ENCODE data around the gene SLC2A4RG.

SLC2A4RG gene

DNA sequence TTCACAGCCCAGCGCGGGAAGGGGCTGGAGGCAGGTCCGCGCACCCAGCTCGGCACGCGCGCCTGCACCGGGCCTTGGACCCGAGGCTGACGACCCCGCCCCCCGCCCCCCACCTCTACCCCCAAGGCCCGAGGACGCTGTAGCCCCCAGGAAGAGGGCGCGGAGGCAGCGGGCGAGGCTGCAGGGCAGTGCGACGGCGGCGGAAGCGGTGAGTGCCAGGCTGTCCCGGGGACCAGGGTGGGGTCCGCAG, 2.0 kb upstream of the SLC2A4RG start:
- H3K4me1 Mint-ChIP-seq, result peaks cover 29% of the 10 kb centered on the region
- peak overlapping the region; percentile 89 for H3K4me3 Mint-ChIP-seq
- H3K27me3 Mint-ChIP-seq, result no peaks in the 10 kb centered on the region
- no peak for DNase-seq
- CTCF ChIA-PET, result interaction anchor here (0.9 to 1.2 kb wide), 2 partner anchors 30 to 32 kb away, joined by 3 read pairs; partner anchors contain the start of genes ARFRP1 and ZGPAT
- H3K27ac Mint-ChIP-seq, result peak overlapping the region; percentile 92
- H3K36me3 Mint-ChIP-seq, result peaks cover 33% of the 10 kb centered on the region
- H3K9me3 Mint-ChIP-seq, result no peaks in the 10 kb centered on the region

DNA sequence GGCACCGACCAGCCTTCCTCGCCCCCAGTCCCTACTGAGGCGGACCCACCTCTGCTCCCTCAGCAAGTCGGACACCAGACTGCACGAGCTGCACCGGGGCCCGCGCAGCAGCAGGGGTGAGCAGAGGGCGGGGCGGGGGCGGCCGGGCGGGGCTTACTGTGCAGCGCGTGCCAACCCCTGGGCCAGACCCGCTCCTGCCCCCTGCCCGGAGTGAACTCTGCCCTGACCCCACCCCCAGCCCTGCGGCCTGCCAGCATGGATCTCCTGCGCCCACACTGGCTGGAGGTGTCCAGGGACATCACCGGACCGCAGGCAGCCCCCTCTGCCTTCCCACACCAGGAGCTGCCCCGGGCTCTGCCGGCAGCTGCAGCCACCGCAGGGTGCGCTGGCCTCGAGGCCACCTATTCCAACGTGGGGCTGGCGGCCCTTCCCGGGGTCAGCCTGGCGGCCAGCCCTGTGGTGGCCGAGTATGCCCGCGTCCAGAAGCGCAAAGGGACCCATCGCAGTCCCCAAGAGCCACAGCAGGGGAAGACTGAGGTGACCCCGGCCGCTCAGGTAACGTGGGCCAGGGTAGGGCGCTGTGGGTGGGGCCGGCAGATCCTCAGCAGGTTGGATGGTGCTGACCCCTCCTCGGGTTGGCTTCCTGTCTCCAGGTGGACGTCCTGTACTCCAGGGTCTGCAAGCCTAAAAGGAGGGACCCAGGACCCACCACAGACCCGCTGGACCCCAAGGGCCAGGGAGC, 1.5 kb upstream of the SLC2A4RG start:
- Mint-ChIP-seq H3K4me3 (peak overlapping the region; percentile 89), H3K4me1 (peaks cover 29% of the 10 kb centered on the region), H3K27me3 (no peaks in the 10 kb centered on the region), H3K36me3 (peaks cover 33% of the 10 kb centered on the region), H3K27ac (peak overlapping the region; percentile 28), H3K9me3 (no peaks in the 10 kb centered on the region)
- CTCF ChIA-PET, result interaction anchor here (0.9 to 1.5 kb wide), 2 partner anchors 30 kb away, joined by 3 to 8 read pairs; partner anchors contain the start of genes ARFRP1 and ZGPAT
- peak; percentile 57 for DNase-seq

GRCh38 chr20:63738687-63739129, 868 bp upstream of the SLC2A4RG start:
- peak overlapping the region; percentile 55 for H3K27ac Mint-ChIP-seq
- no peaks in the 10 kb centered on the region for H3K9me3 Mint-ChIP-seq
- H3K36me3 Mint-ChIP-seq, result peaks cover 31% of the 10 kb centered on the region
- H3K4me1 Mint-ChIP-seq, result peaks cover 25% of the 10 kb centered on the region
- H3K27me3 Mint-ChIP-seq, result no peaks in the 10 kb centered on the region
- CTCF ChIA-PET, result interaction anchor here (1.0 to 1.5 kb wide), 2 partner anchors 31 to 32 kb away, joined by 3 to 8 read pairs; partner anchors contain the start of genes ARFRP1 and ZGPAT
- DNase-seq, result peak; percentile 63
- H3K4me3 Mint-ChIP-seq, result peak overlapping the region; percentile 89

GRCh38 chr20:63740070-63740626, 572 bp downstream of the SLC2A4RG start:
- Mint-ChIP-seq H3K27me3 (no peaks in the 10 kb centered on the region), H3K27ac (no peak overlapping the region), H3K9me3 (no peaks in the 10 kb centered on the region), H3K36me3 (peaks cover 24% of the 10 kb centered on the region), H3K4me3 (peak overlapping the region; percentile 63), H3K4me1 (peaks cover 16% of the 10 kb centered on the region)
- DNase-seq, result peak; percentile 77
- CTCF ChIA-PET, result interaction anchor here (0.7 to 2.1 kb wide), 5 partner anchors 11 to 47 kb away, joined by 3 to 10 read pairs (median 4); no protein-coding TSS in a partner anchor

DNA sequence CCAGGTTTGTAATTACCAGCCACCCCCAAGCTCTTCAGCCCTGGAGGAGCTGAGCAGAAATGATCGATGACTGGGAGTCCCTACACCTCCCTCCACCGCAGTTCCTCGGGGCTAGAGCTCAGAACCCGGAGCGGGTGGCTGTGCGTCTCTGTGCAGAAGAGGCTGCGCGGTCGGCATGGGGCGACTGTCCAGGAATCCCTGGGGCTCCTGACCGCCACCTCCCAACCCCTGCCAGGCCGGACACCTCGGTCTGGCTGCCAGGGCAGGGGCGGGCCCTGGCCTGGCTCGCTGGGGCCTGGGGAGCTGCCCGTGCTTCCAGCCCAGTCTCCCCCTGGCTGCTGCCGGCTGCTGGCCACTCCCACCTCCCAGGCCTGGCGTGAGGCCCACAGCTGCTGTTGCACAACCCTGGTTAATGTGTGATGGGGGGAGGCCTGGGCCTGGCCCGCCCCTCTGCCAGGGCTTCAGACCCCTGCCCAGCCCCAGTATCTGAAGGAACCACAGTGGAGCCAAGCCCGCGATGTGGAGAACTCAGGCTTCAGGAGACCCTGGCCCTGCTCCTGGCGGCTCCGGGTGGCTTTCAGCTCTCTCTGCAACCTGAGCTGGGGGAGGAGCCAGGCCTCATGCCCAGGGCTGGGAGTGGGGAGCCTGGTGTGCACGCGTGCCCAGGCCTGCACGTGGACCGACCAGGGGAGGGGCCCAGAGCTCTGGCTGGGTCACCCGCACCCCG, 1.2 kb downstream of the SLC2A4RG start:
- CTCF ChIA-PET, result interaction anchor here (0.7 to 2.1 kb wide), 5 partner anchors 10 to 46 kb away, joined by 3 to 10 read pairs (median 4); no protein-coding TSS in a partner anchor
- Mint-ChIP-seq H3K4me1 (peaks cover 10% of the 10 kb centered on the region), H3K27me3 (no peaks in the 10 kb centered on the region), H3K4me3 (peak overlapping the region; percentile 63), H3K36me3 (peaks cover 18% of the 10 kb centered on the region), H3K27ac (no peak overlapping the region), H3K9me3 (no peaks in the 10 kb centered on the region)
- peak; percentile 60 for DNase-seq

- peak overlapping the region; percentile 52 for H3K4me3 Mint-ChIP-seq
- no peaks in the 10 kb centered on the region for H3K9me3 Mint-ChIP-seq
- DNase-seq, result no peak
- H3K4me1 Mint-ChIP-seq, result peaks cover 4% of the 10 kb centered on the region
- CTCF ChIA-PET, result interaction anchor here (0.9 to 2.1 kb wide), 4 partner anchors 9 to 46 kb away, joined by 3 to 10 read pairs (median 4); no protein-coding TSS in a partner anchor
- peaks cover 14% of the 10 kb centered on the region for H3K36me3 Mint-ChIP-seq
- H3K27me3 Mint-ChIP-seq, result no peaks in the 10 kb centered on the region
- no peak overlapping the region for H3K27ac Mint-ChIP-seq
Observed at GRCh38 chr20:63741354-63741675, 1.7 kb downstream of the SLC2A4RG start.

GRCh38 chr20:63741676-63742380, 2.3 kb downstream of the SLC2A4RG start:
- DNase-seq, result no peak
- H3K4me3 Mint-ChIP-seq, result peak overlapping the region; percentile 52
- peaks cover 9% of the 10 kb centered on the region for H3K36me3 Mint-ChIP-seq
- CTCF ChIA-PET, result interaction anchor here (1.2 to 2.1 kb wide), 3 partner anchors 9 to 35 kb away, joined by 4 to 10 read pairs (median 5); no protein-coding TSS in a partner anchor
- H3K9me3 Mint-ChIP-seq, result no peaks in the 10 kb centered on the region
- H3K27ac Mint-ChIP-seq, result peak overlapping the region; percentile 7
- H3K27me3 Mint-ChIP-seq, result no peaks in the 10 kb centered on the region
- peaks cover 2% of the 10 kb centered on the region for H3K4me1 Mint-ChIP-seq

GRCh38 chr20:63742381-63743024, 2.9 kb downstream of the SLC2A4RG start:
- H3K27ac Mint-ChIP-seq, result no peak overlapping the region
- H3K27me3 Mint-ChIP-seq, result no peaks in the 10 kb centered on the region

GRCh38 chr20:63743210-63743970, 3.8 kb downstream of the SLC2A4RG start:
- Mint-ChIP-seq H3K4me1 (peaks cover 2% of the 10 kb centered on the region), H3K36me3 (peaks cover 5% of the 10 kb centered on the region), H3K4me3 (no peak overlapping the region), H3K9me3 (no peaks in the 10 kb centered on the region), H3K27ac (peak overlapping the region; percentile 47), H3K27me3 (no peaks in the 10 kb centered on the region)
- CTCF ChIA-PET, result no interaction called here
- DNase-seq, result no peak

More at GRCh38 chr20:63742381-63743024, 2.9 kb downstream of the SLC2A4RG start:
- CTCF ChIA-PET, result interaction anchor here (2.1 kb wide), 1 partner anchor 36 kb away, joined by 10 read pairs; no protein-coding TSS in a partner anchor
- Mint-ChIP-seq H3K36me3 (peaks cover 5% of the 10 kb centered on the region), H3K4me1 (peaks cover 2% of the 10 kb centered on the region), H3K9me3 (no peaks in the 10 kb centered on the region), H3K4me3 (no peak overlapping the region)
- DNase-seq, result no peak

DNA sequence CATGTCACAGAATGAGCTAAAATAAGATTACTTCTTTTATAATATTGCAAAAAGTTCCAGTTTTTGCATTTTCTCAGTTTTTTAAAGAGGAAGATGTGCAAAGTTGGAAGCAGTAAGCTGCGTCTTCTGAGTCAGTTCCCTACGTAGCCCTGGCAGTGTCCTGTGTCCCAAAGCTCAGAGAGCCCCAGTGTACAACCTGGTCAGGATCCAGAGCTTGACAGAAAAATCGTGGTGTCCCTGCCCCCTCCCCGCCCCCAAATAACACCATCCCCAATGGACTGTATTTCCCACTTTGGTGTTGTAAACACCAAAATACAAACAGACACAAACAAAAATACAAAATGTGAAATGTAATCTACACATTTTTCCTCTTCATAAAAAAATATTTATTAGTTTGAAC, 4.6 kb downstream of the SLC2A4RG start:
- no peak overlapping the region for H3K27ac Mint-ChIP-seq
- H3K27me3 Mint-ChIP-seq, result no peaks in the 10 kb centered on the region
- no peak overlapping the region for H3K4me3 Mint-ChIP-seq
- no peaks in the 10 kb centered on the region for H3K9me3 Mint-ChIP-seq
- CTCF ChIA-PET, result no interaction called here
- peaks cover 6% of the 10 kb centered on the region for H3K4me1 Mint-ChIP-seq
- no peak for DNase-seq
- H3K36me3 Mint-ChIP-seq, result peaks cover 5% of the 10 kb centered on the region

- Mint-ChIP-seq H3K9me3 (no peaks in the 10 kb centered on the region), H3K4me3 (no peak overlapping the region), H3K36me3 (peaks cover 5% of the 10 kb centered on the region), H3K27me3 (no peaks in the 10 kb centered on the region), H3K27ac (no peak overlapping the region), H3K4me1 (peaks cover 9% of the 10 kb centered on the region)
- DNase-seq, result no peak
- CTCF ChIA-PET, result no interaction called here
Observed at GRCh38 chr20:63744574-63745423, 5.2 kb downstream of the SLC2A4RG start.

DNA sequence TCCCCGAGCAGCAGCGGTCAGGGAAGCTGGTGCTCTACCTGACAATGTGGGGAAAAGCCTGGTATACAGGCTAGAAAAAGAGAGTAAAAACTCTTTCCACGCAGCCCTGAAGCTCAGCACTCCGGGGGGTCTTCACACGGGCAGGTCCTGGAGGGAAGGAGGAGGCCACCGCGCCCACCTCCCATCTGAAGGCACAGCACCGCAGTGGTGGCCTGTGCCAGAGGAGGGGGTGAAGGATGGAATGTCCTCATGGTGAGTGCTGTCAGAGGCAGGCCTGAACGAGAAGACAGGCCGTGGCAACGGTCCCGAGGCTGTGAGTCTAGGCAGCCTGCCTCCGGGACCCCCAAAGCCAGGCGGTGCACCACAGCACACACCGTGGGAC, 5.8 kb downstream of the SLC2A4RG start:
- Mint-ChIP-seq H3K4me1 (peaks cover 13% of the 10 kb centered on the region), H3K27me3 (no peaks in the 10 kb centered on the region), H3K27ac (no peak overlapping the region), H3K36me3 (peaks cover 5% of the 10 kb centered on the region), H3K4me3 (no peak overlapping the region), H3K9me3 (no peaks in the 10 kb centered on the region)
- CTCF ChIA-PET, result no interaction called here
- no peak for DNase-seq

Data from activated naive CD4-positive, alpha-beta T cell treated with anti-CD3 and anti-CD28 coated beads, Interleukin-2, amount 10 ng/mL, durations not matched to agents 7 days and 5 days (primary cell).